Measurements from ENCODE around the gene NUTF2.

DNA sequence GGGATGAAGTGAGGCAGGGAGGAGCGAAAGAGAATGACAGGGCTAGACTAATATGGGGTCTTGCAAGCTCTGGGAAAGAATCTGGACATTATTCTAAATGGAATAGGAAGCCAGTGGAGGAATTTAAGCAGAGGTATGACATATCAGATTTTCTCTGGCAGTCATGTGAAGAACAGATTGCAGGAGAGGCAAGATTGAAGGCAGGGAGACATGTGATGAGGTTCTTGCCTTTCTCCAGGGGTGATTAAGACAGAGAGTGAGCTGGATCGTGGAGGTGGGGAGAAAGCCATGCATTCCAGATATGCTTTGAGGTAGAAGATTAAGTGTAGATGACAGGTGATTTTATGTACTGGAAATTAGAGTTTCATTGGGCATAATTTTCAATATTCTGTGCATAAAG is 8.9 kb upstream of the NUTF2 start:
- TF ChIP-seq POLR2A (IDR thresholded peaks at IDR 0.05) = no peak
- TF ChIP-seq POLR2AphosphoS5 (IDR thresholded peaks at IDR 0.05) = no peak
- no peak for TF ChIP-seq EP300 (IDR thresholded peaks at IDR 0.05)
- TF ChIP-seq, protein P1, sequence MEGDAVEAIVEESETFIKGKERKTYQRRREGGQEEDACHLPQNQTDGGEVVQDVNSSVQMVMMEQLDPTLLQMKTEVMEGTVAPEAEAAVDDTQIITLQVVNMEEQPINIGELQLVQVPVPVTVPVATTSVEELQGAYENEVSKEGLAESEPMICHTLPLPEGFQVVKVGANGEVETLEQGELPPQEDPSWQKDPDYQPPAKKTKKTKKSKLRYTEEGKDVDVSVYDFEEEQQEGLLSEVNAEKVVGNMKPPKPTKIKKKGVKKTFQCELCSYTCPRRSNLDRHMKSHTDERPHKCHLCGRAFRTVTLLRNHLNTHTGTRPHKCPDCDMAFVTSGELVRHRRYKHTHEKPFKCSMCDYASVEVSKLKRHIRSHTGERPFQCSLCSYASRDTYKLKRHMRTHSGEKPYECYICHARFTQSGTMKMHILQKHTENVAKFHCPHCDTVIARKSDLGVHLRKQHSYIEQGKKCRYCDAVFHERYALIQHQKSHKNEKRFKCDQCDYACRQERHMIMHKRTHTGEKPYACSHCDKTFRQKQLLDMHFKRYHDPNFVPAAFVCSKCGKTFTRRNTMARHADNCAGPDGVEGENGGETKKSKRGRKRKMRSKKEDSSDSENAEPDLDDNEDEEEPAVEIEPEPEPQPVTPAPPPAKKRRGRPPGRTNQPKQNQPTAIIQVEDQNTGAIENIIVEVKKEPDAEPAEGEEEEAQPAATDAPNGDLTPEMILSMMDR (IDR thresholded peaks at IDR 0.05) = no peak
